ENCODE data around the gene MMP28. TPM values are rescaled to one million over a fixed set of nuclear protein-coding genes. Genes with fewer than 3 reads are reported as not detected.

Gene MMP28
- total and polyA plus RNA-seq, 2 of the 4 experiments (the other 2 are of a cell fraction) = 0.18 TPM; not detected in 1

- DNase-seq = no peak
- no TSS peak for BruUV-seq (replicated peaks)
- Histone ChIP-seq H4K91ac (ENCODE audit: insufficient read depth, low read depth, low read length) (no peak overlapping the region), H3K18ac (ENCODE audit: low read depth, low read length) (no peak overlapping the region), H3K9me1 (ENCODE audit: insufficient read depth, low read length) (peaks cover 17% of the 10 kb centered on the region), H2AK9ac (replicated peaks; ENCODE audit: low read depth, low read length, poor library complexity) (no peak overlapping the region), H2BK5ac (ENCODE audit: low read depth, low read length, poor library complexity, severe bottlenecking) (no peak overlapping the region), H4K8ac (ENCODE audit: low read depth in 2 of 2, low read length in 2 of 2) (no peak overlapping the region), H3K56ac (ENCODE audit: extremely low read depth, insufficient read depth, low read length) (no peak overlapping the region), H3K27me3 (ENCODE audit: control insufficient read depth, insufficient read depth, low read length) (no peaks in the 10 kb centered on the region), H2BK20ac (ENCODE audit: low read depth, low read length) (no peak overlapping the region), H3K9me3 (ENCODE audit: control insufficient read depth, insufficient read depth, low read length) (no peaks in the 10 kb centered on the region), H2BK120ac (ENCODE audit: low read depth, low read length) (no peak overlapping the region), H3K4ac (ENCODE audit: low read depth, low read length) (no peak overlapping the region), H3K14ac (replicated peaks; ENCODE audit: low read depth, low read length) (no peak overlapping the region), H3K23ac (ENCODE audit: low read depth, low read length) (no peak overlapping the region), H3K4me2 (ENCODE audit: low read depth, low read length) (no peak overlapping the region), H3K9ac (ENCODE audit: low read depth, low read length) (no peak overlapping the region), H3K4me1 (ENCODE audit: control insufficient read depth, insufficient read depth, low read length) (peaks cover 8% of the 10 kb centered on the region), H4K20me1 (ENCODE audit: insufficient read depth, low read length) (peaks cover 67% of the 10 kb centered on the region), H3K27ac (ENCODE audit: insufficient read depth, low read length) (no peak overlapping the region), H2AFZ (replicated peaks; ENCODE audit: low read length, poor library complexity) (no peak overlapping the region), H3K36me3 (ENCODE audit: control insufficient read depth, insufficient read depth, low read length) (0 out of 2 replicates have a peak, but pooled peaks cover 4% of the 10 kb centered on the region), H3K79me1 (ENCODE audit: low read depth in 1 of 2, low read length in 2 of 2) (peaks cover 0 to 48% of the 10 kb centered on the region in 2 experiments; a peak in 3 of 4 replicates), H4K5ac (ENCODE audit: low read depth, low read length) (no peak overlapping the region), H2BK15ac (ENCODE audit: low read depth, low read length) (no peak overlapping the region), H3K4me3 (ENCODE audit: insufficient read depth, low read depth, low read length) (no peak overlapping the region), H2AK5ac (ENCODE audit: low read depth, low read length) (no peak overlapping the region)
- in situ Hi-C loops (cut with MboI; ENCODE audit: low sequenced_read_pairs) = no loop called here
- POLR2A ChIA-PET (ENCODE audit: unreplicated experiment) = no interaction called here
- dilution Hi-C loops (cut with HindIII; ENCODE audit: low sequenced_read_pairs, unreplicated experiment) = no loop called here
- no peak for ATAC-seq (ENCODE audit: low read depth)
- CTCF ChIA-PET = interaction anchor here (2.9 kb wide), 1 partner anchor 48 kb away, joined by 7 read pairs; no protein-coding TSS in a partner anchor
- WGBS, 2 experiments (ENCODE audit: extremely low coverage in 2 of 2, insufficient read length in 1 of 2) = no CpG with 5 or more reads among the region's 5 CpGs
- TF ChIP-seq ELK1 (IDR thresholded peaks at IDR 0.05; ENCODE audit: borderline replicate concordance, low read depth, low read length) = no peak
- intact Hi-C loops (cut with micrococcal nuclease) = no loop called here
Measured at GRCh38 chr17:35812456-35812855, 17.0 kb upstream of the MMP28 start.

All from IMR-90 (cell line).